ENCODE measurements around the gene SSPN.

DNA sequence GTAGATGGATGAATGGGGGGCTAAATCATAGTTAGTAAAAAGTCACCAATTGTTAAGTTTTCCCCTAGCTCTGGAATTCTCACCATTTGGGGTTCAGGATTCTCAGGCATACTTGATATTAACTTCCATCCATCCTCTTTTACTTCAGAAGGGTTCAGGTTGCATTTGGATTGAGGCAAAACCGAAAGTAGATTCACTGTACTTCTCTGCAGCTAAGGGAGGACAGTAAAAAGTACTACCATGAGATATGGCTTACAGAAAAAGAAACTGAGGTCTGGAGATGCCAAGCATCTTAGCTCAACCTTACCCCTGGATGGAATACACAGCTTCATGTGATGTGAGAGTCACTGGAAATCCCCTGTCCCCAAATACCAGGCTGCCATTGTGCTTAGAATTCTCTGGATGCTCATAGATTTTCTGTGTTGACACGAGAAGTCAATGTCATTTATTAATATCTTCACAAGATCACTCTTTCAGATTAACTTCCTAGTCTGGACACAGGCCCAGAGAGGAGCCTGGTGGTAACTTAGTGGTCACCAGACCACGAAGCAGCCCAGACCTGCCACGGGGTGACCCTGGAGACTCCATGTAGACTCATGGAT is 87.1 kb downstream of the SSPN start:
- TF ChIP-seq CTCF (IDR thresholded peaks at IDR 0.05) (no peak), POLR2A (IDR thresholded peaks at IDR 0.05) (no peak)
